Natural killer cell treated with Interleukin-12 subunit alpha and Interleukin-12 subunit beta and Interleukin-15 and Interleukin-18, amount 100 ng/mL, for 72 hours (primary cell): Measurements from ENCODE around the gene KRT3. TPM values are rescaled to one million over a fixed set of nuclear protein-coding genes. Genes with fewer than 3 reads are reported as not detected.

Experiments
- ATAC-seq, 2 donors: fragments of 150-1000 bp; cut with Tn5 transposase in 1 of 2; sonication (Bioruptor Pico), chemical (Tn5 transposase) in 1 of 2; 2 replicates each; pipeline ENCODE4 v1.10.0; 2021
- DNase-seq: peaks from one replicate; pipeline ENCODE4 v3.0.0; 2022; ENCODE audit warnings: low spot score
- H3K27ac Mint-ChIP-seq, 2 donors: 1 replicate in 1 of 2; 2 replicates in 1 of 2; pipeline ENCODE4 v1.8.0; 2022; ENCODE audit warnings: mixed read lengths in 2 of 2, mild to moderate bottlenecking in 1 of 2, moderate library complexity in 1 of 2
- H3K27me3 Mint-ChIP-seq, 2 donors: 1 replicate in 1 of 2; 2 replicates in 1 of 2; pipeline ENCODE4 v1.8.0; 2022; ENCODE audit warnings: mixed read lengths in 2 of 2
- H3K36me3 Mint-ChIP-seq: one replicate; pipeline ENCODE4 v1.8.0; 2022; ENCODE audit warnings: mixed read lengths
- H3K4me1 Mint-ChIP-seq, 2 donors: 1 replicate in 1 of 2; 2 replicates in 1 of 2; pipeline ENCODE4 v1.8.0; 2022; ENCODE audit warnings: low read depth in 2 of 2, mixed read lengths in 2 of 2, mild to moderate bottlenecking in 1 of 2
- H3K4me3 Mint-ChIP-seq: one replicate; pipeline ENCODE4 v1.8.0; 2022; ENCODE audit warnings: mixed read lengths
- H3K9me3 Mint-ChIP-seq: 2 replicates; pipeline ENCODE4 v1.8.0; 2022; ENCODE audit warnings: mixed read lengths
- total RNA-seq, 2 donors: library from RNA; stranded (reverse); gene quantifications; one replicate each; pipeline ENCODE4 v1.2.3, GENCODE V29; 2022

The KRT3 gene
- total RNA-seq, 2 donors from 2014 or later = not detected

DNA sequence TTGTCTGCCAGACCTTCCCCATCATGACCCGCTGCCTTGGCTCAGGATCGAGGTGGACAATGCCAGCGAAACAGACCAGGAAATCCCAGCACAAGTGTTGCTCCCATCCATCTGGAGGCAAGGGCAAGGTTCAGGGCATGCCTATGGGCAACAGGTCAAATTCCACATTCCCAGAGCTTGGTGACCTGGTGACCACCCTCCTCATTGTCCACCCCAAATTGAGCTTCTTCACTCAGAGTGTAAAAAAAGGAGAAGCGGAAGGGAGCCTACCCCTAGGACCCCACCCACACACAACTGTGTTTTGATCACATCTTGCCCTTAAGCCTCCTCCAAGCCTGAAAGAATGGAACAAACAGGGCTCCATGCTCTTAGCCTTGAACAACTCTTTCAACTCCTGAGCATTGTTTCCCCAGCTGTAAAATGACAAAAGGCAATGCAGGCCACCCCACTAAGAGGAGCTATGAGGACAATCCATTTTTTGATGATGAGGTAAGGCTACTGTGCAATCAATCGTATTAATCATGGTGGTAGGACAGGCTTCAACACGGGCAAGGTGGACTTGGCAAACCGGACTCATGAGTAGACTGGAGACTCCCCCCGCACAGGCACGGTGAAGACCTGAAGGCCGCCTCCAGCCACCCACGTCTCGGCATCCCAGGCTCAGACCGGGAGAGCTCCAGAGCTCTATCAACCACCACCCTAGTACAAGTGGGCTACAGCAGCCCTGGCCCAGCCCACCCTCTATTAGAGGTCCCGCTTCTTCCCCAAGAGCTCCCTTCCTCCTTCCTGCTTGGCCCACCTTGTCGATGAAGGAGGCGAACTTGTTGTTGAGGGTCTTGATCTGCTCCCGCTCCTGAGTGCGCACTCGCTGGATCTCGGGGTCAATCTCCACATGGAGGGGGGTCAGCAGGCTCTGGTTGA lies 37.3 kb upstream of the KRT3 start:
- ATAC-seq (no peak), DNase-seq (no peak)
- H3K36me3 Mint-ChIP-seq = no peaks in the 10 kb centered on the region

GRCh38 chr12:52832451-52832850 lies 36.5 kb upstream of the KRT3 start:
- Mint-ChIP-seq H3K4me1 (peaks cover 38 to 46% of the 10 kb centered on the region in 2 donors), H3K4me3 (no peak overlapping the region), H3K27me3 (no peaks in the 10 kb centered on the region), H3K27ac (no peak overlapping the region), H3K36me3 (no peaks in the 10 kb centered on the region), H3K9me3 (no peaks in the 10 kb centered on the region)
- DNase-seq (no peak), ATAC-seq (no peak)

More for the DNA sequence above, 37.3 kb upstream of the KRT3 start:
- Mint-ChIP-seq H3K27ac (no peak overlapping the region), H3K4me3 (no peak overlapping the region), H3K9me3 (no peaks in the 10 kb centered on the region), H3K4me1 (peaks cover 31 to 49% of the 10 kb centered on the region in 2 donors), H3K27me3 (no peaks in the 10 kb centered on the region)

DNA sequence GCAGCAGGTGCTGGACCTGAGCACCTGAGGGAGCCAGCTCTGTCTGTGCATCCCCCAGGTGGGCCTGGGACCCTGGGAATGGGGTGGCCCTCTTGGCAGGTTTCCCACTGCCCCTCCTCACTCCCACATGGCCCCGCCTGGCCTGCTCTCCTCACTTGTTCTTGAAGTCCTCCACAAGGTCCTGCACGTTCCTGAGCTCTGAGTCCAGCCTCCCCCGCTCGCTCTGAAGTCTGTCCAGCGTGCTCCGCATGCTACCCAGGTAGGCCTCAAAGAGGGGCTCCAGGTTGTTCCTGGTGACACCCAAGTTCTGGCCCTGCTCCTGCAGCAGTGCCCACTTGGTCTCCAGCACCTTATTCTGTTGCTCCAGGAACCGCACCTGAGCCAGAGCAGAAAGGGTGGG lies 35.3 kb upstream of the KRT3 start:
- Mint-ChIP-seq H3K4me1 (peaks cover 26 to 36% of the 10 kb centered on the region in 2 donors), H3K27me3 (no peaks in the 10 kb centered on the region), H3K36me3 (no peaks in the 10 kb centered on the region), H3K9me3 (no peaks in the 10 kb centered on the region), H3K27ac (no peak overlapping the region), H3K4me3 (no peak overlapping the region)
- ATAC-seq (no peak), DNase-seq (no peak)

GRCh38 chr12:52829986-52830770 lies 34.3 kb upstream of the KRT3 start:
- Mint-ChIP-seq H3K4me1 (peaks cover 19 to 25% of the 10 kb centered on the region in 2 donors), H3K36me3 (no peaks in the 10 kb centered on the region), H3K4me3 (no peak overlapping the region), H3K27ac (peak overlapping the region in 1 of 2 donors; percentile 77), H3K27me3 (no peaks in the 10 kb centered on the region), H3K9me3 (no peaks in the 10 kb centered on the region)
- no peak for DNase-seq
- no peak for ATAC-seq

GRCh38 chr12:52828591-52829021 lies 32.7 kb upstream of the KRT3 start:
- H3K27me3 Mint-ChIP-seq = no peaks in the 10 kb centered on the region
- H3K4me1 Mint-ChIP-seq = peaks cover 19 to 21% of the 10 kb centered on the region in 2 donors
- H3K4me3 Mint-ChIP-seq = peak overlapping the region; percentile 11
- H3K9me3 Mint-ChIP-seq = no peaks in the 10 kb centered on the region
- no peaks in the 10 kb centered on the region for H3K36me3 Mint-ChIP-seq
- DNase-seq (no peak), ATAC-seq (no peak)
- peak overlapping the region; percentile 17 to 26 for H3K27ac Mint-ChIP-seq

- DNase-seq = no peak
- Mint-ChIP-seq H3K9me3 (no peaks in the 10 kb centered on the region), H3K27ac (peak overlapping the region; percentile 17 to 26), H3K4me1 (peaks cover 19 to 21% of the 10 kb centered on the region in 2 donors), H3K36me3 (no peaks in the 10 kb centered on the region), H3K27me3 (no peaks in the 10 kb centered on the region), H3K4me3 (peak overlapping the region; percentile 11)
- ATAC-seq = no peak
Measured at GRCh38 chr12:52828156-52828555, 32.2 kb upstream of the KRT3 start.

- ATAC-seq = no peak
- H3K36me3 Mint-ChIP-seq = no peaks in the 10 kb centered on the region
- peak overlapping the region; percentile 10 for H3K4me3 Mint-ChIP-seq
- H3K27me3 Mint-ChIP-seq = no peaks in the 10 kb centered on the region
- H3K27ac Mint-ChIP-seq = peak overlapping the region; percentile 17 to 26
- no peak for DNase-seq
- no peaks in the 10 kb centered on the region for H3K9me3 Mint-ChIP-seq
- peaks cover 19 to 21% of the 10 kb centered on the region in 2 donors for H3K4me1 Mint-ChIP-seq
Measured at GRCh38 chr12:52827499-52828090, 31.7 kb upstream of the KRT3 start.

DNA sequence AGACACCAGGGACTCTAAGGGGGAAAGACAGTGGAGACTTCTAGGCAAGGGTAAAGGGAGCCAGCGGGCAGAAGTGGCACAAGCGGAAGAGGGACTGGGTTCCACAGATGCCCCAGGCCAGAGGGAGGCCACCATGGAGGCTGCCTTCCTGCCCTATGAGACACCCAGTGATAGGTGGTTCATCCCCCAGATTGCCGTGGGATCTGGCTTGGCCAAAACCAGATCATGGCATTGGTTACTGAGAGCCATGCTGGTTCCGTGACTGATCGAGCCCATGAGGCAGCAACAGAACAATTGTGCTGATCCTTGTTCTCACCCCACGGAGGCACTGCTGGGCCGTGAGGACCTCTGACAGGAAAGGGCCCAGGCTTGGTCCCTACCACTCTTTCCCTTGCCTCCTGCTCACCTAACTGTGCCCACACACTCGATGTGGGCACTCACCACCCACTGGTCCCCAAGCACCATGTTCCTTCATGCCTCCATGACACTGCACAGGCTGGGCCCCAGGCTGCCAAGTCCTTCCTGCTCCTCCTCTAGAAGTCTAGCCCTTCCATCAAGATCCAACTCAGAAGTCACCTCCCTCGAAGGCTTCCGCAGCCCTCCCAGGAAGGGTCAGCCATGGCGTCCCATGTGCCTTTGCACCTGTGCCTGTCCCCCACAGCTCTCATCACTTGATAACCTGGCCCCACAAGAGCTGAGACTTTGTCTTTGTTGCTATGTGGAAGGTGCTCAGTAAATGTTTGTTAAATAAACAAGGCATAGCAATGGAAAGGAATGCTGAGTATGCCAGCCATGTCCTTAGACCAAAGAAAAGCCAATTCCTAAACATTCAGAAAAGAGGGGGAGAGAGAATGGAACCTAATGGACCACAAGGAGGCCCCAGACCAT lies 30.9 kb upstream of the KRT3 start:
- H3K4me1 Mint-ChIP-seq = peaks cover 19 to 21% of the 10 kb centered on the region in 2 donors
- no peak overlapping the region for H3K27ac Mint-ChIP-seq
- no peaks in the 10 kb centered on the region for H3K9me3 Mint-ChIP-seq
- DNase-seq = no peak
- ATAC-seq = no peak
- H3K36me3 Mint-ChIP-seq = no peaks in the 10 kb centered on the region
- H3K27me3 Mint-ChIP-seq = no peaks in the 10 kb centered on the region
- no peak overlapping the region for H3K4me3 Mint-ChIP-seq

DNA sequence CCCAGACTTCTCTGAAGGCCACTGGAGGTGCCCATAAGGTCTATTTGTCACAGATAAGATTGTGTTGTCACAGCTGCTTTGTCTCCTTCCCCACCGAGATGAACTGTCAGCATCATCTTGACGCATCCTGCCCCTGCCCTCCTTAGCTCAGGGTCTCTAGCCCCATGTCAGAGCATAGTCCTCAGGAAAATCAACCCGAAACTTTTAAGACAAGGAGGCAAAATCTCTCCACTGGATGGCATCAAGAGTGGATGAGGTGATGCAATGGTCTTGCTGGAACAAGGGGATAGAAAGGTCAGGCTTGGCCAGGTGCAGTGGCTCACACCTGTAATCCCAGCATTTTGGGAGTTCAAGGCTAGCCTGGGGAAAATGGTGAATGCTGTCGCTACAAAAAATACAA lies 30.0 kb upstream of the KRT3 start:
- Mint-ChIP-seq H3K4me3 (no peak overlapping the region), H3K4me1 (peaks cover 19 to 21% of the 10 kb centered on the region in 2 donors), H3K9me3 (no peaks in the 10 kb centered on the region), H3K27ac (no peak overlapping the region), H3K36me3 (no peaks in the 10 kb centered on the region), H3K27me3 (peaks cover 0 to 2% of the 10 kb centered on the region in 2 donors)
- DNase-seq (no peak), ATAC-seq (no peak)

DNA sequence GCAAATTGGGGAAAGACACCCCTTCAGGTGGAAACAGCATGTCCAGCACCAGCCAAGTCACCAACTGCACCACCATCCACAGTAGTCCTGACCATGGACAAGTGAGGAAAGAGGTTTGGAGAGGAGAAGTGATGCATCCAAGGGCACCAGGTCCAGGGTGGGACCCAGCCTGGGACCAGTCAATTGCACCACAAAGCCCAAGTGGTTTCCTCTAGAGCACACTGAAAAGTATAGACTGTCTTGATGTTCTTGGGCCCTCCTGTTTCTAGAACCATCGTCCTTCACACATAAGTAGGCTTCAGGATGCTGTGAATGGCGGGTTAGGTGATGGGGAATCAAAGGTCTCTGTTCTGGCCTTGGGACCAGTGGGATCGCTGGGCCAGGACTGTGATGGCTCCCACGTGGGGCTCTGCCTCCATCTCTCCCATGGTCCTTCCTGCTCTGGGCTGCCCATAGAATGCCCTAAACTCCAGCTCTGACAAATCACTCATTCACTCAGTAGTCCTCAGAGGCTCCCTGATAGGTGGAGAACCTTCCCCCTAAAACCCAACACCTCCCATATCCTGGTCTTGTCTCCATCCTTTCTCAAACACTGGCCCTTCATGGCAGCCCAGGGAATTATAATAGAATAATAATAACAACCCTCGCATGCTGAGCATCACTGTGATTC lies 29.0 kb upstream of the KRT3 start:
- DNase-seq (no peak), ATAC-seq (no peak)
- Mint-ChIP-seq H3K36me3 (no peaks in the 10 kb centered on the region), H3K27me3 (peaks cover 0 to 2% of the 10 kb centered on the region in 2 donors), H3K27ac (peak overlapping the region in 1 of 2 donors; percentile 13), H3K4me3 (no peak overlapping the region), H3K4me1 (peaks cover 17 to 19% of the 10 kb centered on the region in 2 donors), H3K9me3 (no peaks in the 10 kb centered on the region)

- Mint-ChIP-seq H3K27me3 (peaks cover 0 to 2% of the 10 kb centered on the region in 2 donors), H3K27ac (no peak overlapping the region), H3K9me3 (no peaks in the 10 kb centered on the region), H3K4me3 (no peak overlapping the region), H3K4me1 (peaks cover 11 to 14% of the 10 kb centered on the region in 2 donors), H3K36me3 (no peaks in the 10 kb centered on the region)
- ATAC-seq (no peak), DNase-seq (no peak)
Measured at GRCh38 chr12:52823761-52824450, 28.0 kb upstream of the KRT3 start.
